Ishikawa (cell line): ENCODE results near the gene AZIN2.

Experiments
- CEBPB ChIP-seq: IDR thresholded peaks from 2 replicates; pipeline ENCODE4 v1.6.1; 2012
- CREB1 ChIP-seq: IDR thresholded peaks from 2 replicates; pipeline ENCODE4 v1.6.1; 2012; ENCODE audit warnings: low read depth
- EGR1 ChIP-seq: IDR thresholded peaks from 2 replicates; pipeline ENCODE4 v1.6.1; 2012
- EP300 ChIP-seq: IDR thresholded peaks from 2 replicates; pipeline ENCODE4 v1.6.1; 2012; ENCODE audit warnings: borderline replicate concordance
- FOXM1 ChIP-seq: IDR thresholded peaks from 2 replicates; pipeline ENCODE4 v1.6.1; 2012; ENCODE audit warnings: low read depth, borderline replicate concordance
- MAX ChIP-seq: IDR thresholded peaks from 2 replicates; pipeline ENCODE4 v1.6.1; 2012
- NFIC ChIP-seq: IDR thresholded peaks from 2 replicates; pipeline ENCODE4 v1.6.1; 2012
- RAD21 ChIP-seq: IDR thresholded peaks from 2 replicates; pipeline ENCODE4 v1.6.1; 2012; ENCODE audit warnings: low read depth
- REST ChIP-seq: IDR thresholded peaks from 2 replicates; pipeline ENCODE4 v1.6.1; 2012; ENCODE audit warnings: low read depth, mild to moderate bottlenecking
- TAF1 ChIP-seq: IDR thresholded peaks from 2 replicates; pipeline ENCODE4 v1.6.1; 2012; ENCODE audit warnings: low read depth, mild to moderate bottlenecking
- TCF12 ChIP-seq: IDR thresholded peaks from 2 replicates; pipeline ENCODE4 v1.6.1; 2012; ENCODE audit warnings: low read depth
- TEAD4 ChIP-seq: IDR thresholded peaks from 2 replicates; pipeline ENCODE4 v1.6.1; 2012
- USF1 ChIP-seq: IDR thresholded peaks from 2 replicates; pipeline ENCODE4 v1.6.1; 2012
- YY1 ChIP-seq: IDR thresholded peaks from 2 replicates; pipeline ENCODE4 v1.6.1; 2012; ENCODE audit warnings: low read depth
- ZBTB7A ChIP-seq: IDR thresholded peaks from 2 replicates; pipeline ENCODE4 v1.6.1; 2012; ENCODE audit warnings: low read depth

The AZIN2 gene

GRCh38 chr1:33153650-33154049 lies 72.7 kb downstream of the AZIN2 start:
- TF ChIP-seq YY1 (no peak), USF1 (no peak), REST (no peak), TEAD4 (no peak), TAF1 (no peak), EGR1 (no peak), NFIC (no peak), EP300 (no peak), CREB1 (no peak), FOXM1 (no peak)

DNA sequence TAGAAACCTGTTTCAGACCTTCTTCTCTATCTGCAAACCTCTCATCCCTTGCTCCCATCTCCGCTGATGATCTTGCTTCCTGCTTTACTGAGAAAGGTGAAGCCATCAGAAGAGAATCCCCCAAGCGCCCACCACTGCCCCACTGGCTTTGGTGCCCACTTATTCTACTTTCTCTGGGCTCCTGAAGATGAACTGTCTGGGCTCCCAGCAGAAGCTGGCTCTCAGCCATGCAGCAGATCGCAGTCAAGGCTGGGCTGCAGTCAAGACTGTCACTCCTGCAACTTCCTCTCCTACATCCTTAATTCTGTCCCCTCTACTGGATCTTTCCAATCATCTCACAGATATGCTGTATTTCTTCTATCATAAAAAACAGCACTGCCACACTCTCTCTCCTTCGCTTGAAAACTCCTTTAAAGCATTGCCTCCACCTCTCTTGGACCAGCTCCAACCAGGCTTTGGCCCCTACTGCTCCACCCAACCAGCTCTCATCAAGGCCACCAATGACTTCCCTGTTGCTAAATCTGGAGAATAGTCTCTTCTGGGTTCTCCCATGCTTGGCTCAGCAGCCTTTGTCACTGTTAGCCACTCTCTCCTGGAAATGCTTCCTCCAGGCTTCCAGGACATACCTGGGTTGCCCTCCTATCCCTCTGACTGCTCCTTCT lies 75.1 kb downstream of the AZIN2 start:
- TF ChIP-seq TEAD4 (no peak), NFIC (0 out of 2 replicates have a peak, but pooled peaks have one; percentile 27), YY1 (no peak), EP300 (no peak), TCF12 (no peak), ZBTB7A (no peak), CREB1 (no peak), FOXM1 (no peak)

GRCh38 chr1:33157131-33157530 lies 76.2 kb downstream of the AZIN2 start:
- no peak for TF ChIP-seq USF1

GRCh38 chr1:33158366-33158765 lies 77.4 kb downstream of the AZIN2 start:
- TF ChIP-seq YY1 (no peak), EP300 (no peak), REST (no peak), CREB1 (no peak), RAD21 (no peak)

DNA sequence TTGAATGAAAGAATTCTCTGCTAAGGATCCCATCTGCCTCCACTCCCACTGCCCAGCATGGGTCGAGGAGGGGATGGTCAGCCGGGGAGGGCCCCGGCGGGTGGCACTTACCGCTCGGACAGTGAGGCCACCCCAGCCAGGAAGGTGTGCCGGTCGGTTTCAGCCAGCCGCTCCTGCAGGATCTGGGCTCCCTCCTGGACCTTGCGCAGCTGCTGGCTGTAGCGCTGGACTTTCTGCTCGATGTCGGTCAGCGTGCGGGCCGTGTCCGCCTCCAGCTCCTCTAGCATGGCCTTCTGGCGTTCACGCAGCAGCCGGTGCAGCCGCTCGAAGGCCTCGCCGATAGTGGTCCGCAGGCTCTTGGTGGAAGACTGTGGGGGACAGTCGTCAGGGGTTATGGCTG lies 78.6 kb downstream of the AZIN2 start:
- TF ChIP-seq YY1 (no peak), CEBPB (no peak), EP300 (no peak), CREB1 (no peak), FOXM1 (no peak), TCF12 (no peak), TAF1 (no peak), EGR1 (no peak), NFIC (no peak), MAX (no peak), TEAD4 (no peak)

GRCh38 chr1:33161061-33161681 lies 80.2 kb downstream of the AZIN2 start:
- no peak for TF ChIP-seq MAX
- no peak for TF ChIP-seq CEBPB
- TF ChIP-seq NFIC: peak; percentile 64; the same call in 1 of the 2 replicates
- no peak for TF ChIP-seq TEAD4
- TF ChIP-seq EP300: no peak
- no peak for TF ChIP-seq ZBTB7A

- TF ChIP-seq TCF12 (no peak), MAX (no peak), RAD21 (no peak), CREB1 (no peak), YY1 (no peak), EP300 (no peak), TEAD4 (no peak), USF1 (no peak)
These were observed 81.2 kb downstream of the AZIN2 start for GRCh38 chr1:33162141-33162540.
